Endothelial cell of umbilical vein (primary cell): Measurements from ENCODE around the gene SPOP. TPM values are rescaled to one million over a fixed set of nuclear protein-coding genes. Genes with fewer than 3 reads are reported as not detected.

ENCODE experiments used
- BruUV-seq: library from RNA; stranded (reverse); fragments of 400-500 nt; replicated peaks from 2 replicates; lab custom pipeline; 2021; lab: Mats Ljungman, UMichigan
- CTCF ChIA-PET: fragments of 300-600, 350-600 bp; sonication (Branson Sonifier 250); formaldehyde crosslinking; loops from one replicate; lab custom pipeline; 2021; ENCODE audit warnings: antibody characterized with exemption, inconsistent platforms; lab: Charles Lee
- POLR2A ChIA-PET: fragments of 300-600, 350-600 bp; sonication (Branson Sonifier 250); formaldehyde crosslinking; loops from one replicate; lab custom pipeline; 2021; ENCODE audit warnings: antibody characterized with exemption, inconsistent platforms; lab: Charles Lee
- DNase-seq: peaks from one replicate; pipeline ENCODE4 v3.0.0-alpha.2; 2011; ENCODE audit warnings: low read depth, low spot score
- FAIRE-seq: peaks from 2 replicates; lab custom pipeline; 2011; peaks lifted over from hg19 to GRCh38; lab: Jason Lieb, UNC
- H2AFZ ChIP-seq: 2 replicates; pipeline ENCODE4 v1.6.0; 2012; ENCODE audit warnings: low read depth, low read length, control low read depth, inconsistent platforms
- H3K27ac ChIP-seq: 2 replicates; pipeline ENCODE4 v1.5.1; 2011; ENCODE audit warnings: low read depth, mild to moderate bottlenecking, control low read depth, low read length, moderate library complexity; ENCODE audit not compliant: insufficient read depth
- H3K27me3 ChIP-seq, 2 experiments: 2 replicates each; pipeline versions ENCODE4 v1.6.0 to v1.6.1; 2011; ENCODE audit warnings: low read length in 2 of 2, mixed read lengths in 1 of 2; ENCODE audit not compliant: control insufficient read depth in 2 of 2, insufficient read depth in 2 of 2
- H3K36me3 ChIP-seq, 2 experiments: 2 replicates in 1 of 2; 3 replicates in 1 of 2; pipeline ENCODE4 v1.5.1; 2011; ENCODE audit warnings: low read length in 2 of 2, mild to moderate bottlenecking in 1 of 2, moderate library complexity in 1 of 2; ENCODE audit not compliant: control insufficient read depth in 2 of 2, insufficient read depth in 2 of 2; ENCODE audit errors: extremely low read depth in 1 of 2
- H3K4me1 ChIP-seq: 3 replicates; pipeline ENCODE4 v1.5.1; 2011; ENCODE audit warnings: mild to moderate bottlenecking, low read length; ENCODE audit not compliant: control insufficient read depth, insufficient read depth; ENCODE audit errors: extremely low read depth
- H3K4me2 ChIP-seq: 2 replicates; pipeline ENCODE4 v1.6.1; 2011; ENCODE audit warnings: low read length, control low read depth, mixed read lengths; ENCODE audit not compliant: insufficient read depth
- H3K4me3 ChIP-seq, 3 experiments: fragments of 200-600 bp in 1 of 3; sonication (generic), shearing (Covaris generic) in 1 of 3; replicated peaks in 1 of 3; 2 replicates each; pipeline ENCODE4 v1.5.1; 2011 to 2016; ENCODE audit warnings: control low read depth in 3 of 3, low read length in 3 of 3, mild to moderate bottlenecking in 2 of 3, inconsistent platforms in 1 of 3, low read depth in 1 of 3, moderate library complexity in 1 of 3; ENCODE audit not compliant: insufficient read depth in 1 of 3
- H3K79me2 ChIP-seq: 2 replicates; pipeline ENCODE4 v1.6.0; 2012; ENCODE audit warnings: low read length, inconsistent platforms; ENCODE audit not compliant: control insufficient read depth, insufficient read depth
- H3K9ac ChIP-seq: replicated peaks from 2 replicates; pipeline ENCODE3; 2011; ENCODE audit warnings: low read length, control low read depth; ENCODE audit not compliant: insufficient read depth; ENCODE audit errors: extremely low read depth
- H3K9me1 ChIP-seq: replicated peaks from 3 replicates; pipeline ENCODE4 v1.6.0; 2011; ENCODE audit warnings: mild to moderate bottlenecking, low read length; ENCODE audit not compliant: control insufficient read depth, insufficient read depth; ENCODE audit errors: extremely low read depth
- H3K9me3 ChIP-seq: replicated peaks from 2 replicates; pipeline ENCODE4 v1.5.1; 2012; ENCODE audit warnings: low read length, inconsistent platforms; ENCODE audit not compliant: control insufficient read depth, insufficient read depth
- H4K20me1 ChIP-seq: replicated peaks from 2 replicates; pipeline ENCODE3; 2011; ENCODE audit warnings: mild to moderate bottlenecking, low read length; ENCODE audit not compliant: control insufficient read depth, insufficient read depth; ENCODE audit errors: extremely low read depth
- CTCF ChIP-seq, 2 donors: IDR thresholded peaks; 1 replicate in 1 of 2; 2 replicates in 1 of 2; pipeline ENCODE4 v1.5.1; 2011; ENCODE audit warnings: low read length in 2 of 2, mild to moderate bottlenecking in 2 of 2, moderate library complexity in 2 of 2, control low read depth in 1 of 2, inconsistent platforms in 1 of 2, low read depth in 1 of 2; ENCODE audit not compliant: insufficient read depth in 1 of 2; ENCODE audit errors: extremely low read depth in 1 of 2
- EZH2 ChIP-seq: IDR thresholded peaks from 2 replicates; pipeline ENCODE4 v1.6.1; 2012; ENCODE audit warnings: borderline replicate concordance, low read depth, mild to moderate bottlenecking, moderate library complexity, low read length, inconsistent platforms; ENCODE audit not compliant: severe bottlenecking
- FOS ChIP-seq: IDR thresholded peaks from 2 replicates; pipeline ENCODE4 v1.6.1; 2011; ENCODE audit warnings: mild to moderate bottlenecking, low read length, moderate library complexity, borderline replicate concordance; ENCODE audit not compliant: insufficient read depth
- GATA2 ChIP-seq: IDR thresholded peaks from 2 replicates; pipeline ENCODE4 v1.7.0; 2011; ENCODE audit warnings: low read depth, mild to moderate bottlenecking, moderate library complexity, mixed read lengths, low read length; ENCODE audit not compliant: insufficient read length, insufficient read depth
- JUN ChIP-seq: IDR thresholded peaks from 2 replicates; pipeline ENCODE4 v1.6.1; 2011; ENCODE audit warnings: borderline replicate concordance, low read depth; ENCODE audit not compliant: insufficient read length, insufficient read depth
- MYC ChIP-seq: IDR thresholded peaks from one replicate; pipeline ENCODE4 v1.6.1; 2011; ENCODE audit warnings: mild to moderate bottlenecking, low read depth, low read length
- POLR2A ChIP-seq: IDR thresholded peaks from 2 replicates; pipeline ENCODE4 v1.6.1; 2012; ENCODE audit warnings: low read depth, mild to moderate bottlenecking, control low read depth, low read length
- POLR2AphosphoS5 ChIP-seq: IDR thresholded peaks from 2 replicates; pipeline ENCODE4 v1.6.1; 2012; ENCODE audit warnings: low read depth, mild to moderate bottlenecking, control low read depth, low read length, moderate library complexity; ENCODE audit not compliant: insufficient read depth
- dilution Hi-C: fragments of 300-500 bp; cut with MboI; formaldehyde crosslinking; loops from one replicate; pipeline ENCODE4 v1.15.0; 2019; ENCODE audit warnings: low sequenced_read_pairs; ENCODE audit not compliant: extremely low pct_ligation_motif_present
- intact Hi-C: fragments of 100-400 bp; cut with micrococcal nuclease; formaldehyde crosslinking; loops from one replicate; pipeline ENCODE4 v1.10.0; 2022
- polyA plus RNA-seq, 4 experiments: library from polyadenylated mRNA; depleted of rRNA in 3 of 4; stranded (reverse) in 3 of 4; unstranded in 1 of 4; fragments of >200 nt; gene quantifications; 2 replicates each; pipeline versions ENCODE4 v1.2.1 to v1.2.3, GENCODE V29; 2011 to 2012; ENCODE audit warnings: missing spikeins in 1 of 4
- total RNA-seq: library from RNA; stranded (reverse); gene quantifications from 2 replicates; pipeline ENCODE4 v1.2.3, GENCODE V29; 2021
- TF ChIP-seq, protein P1 (sequence below): IDR thresholded peaks from 2 replicates; pipeline ENCODE4 v1.6.1; 2011; ENCODE audit not compliant: insufficient read depth, insufficient read length

SPOP gene
- total and polyA plus RNA-seq, 2 donors (not counting 3 experiments of a cell fraction or from before 2014, with no cell fraction given), result 46.9 to 61.0 TPM

- TF ChIP-seq FOS (no peak), GATA2 (no peak), EZH2 (no peak)
- Histone ChIP-seq H3K9me1 (no peaks in the 10 kb centered on the region), H3K4me3 (no peak overlapping the region), H3K27ac (no peak overlapping the region), H3K4me1 (no peaks in the 10 kb centered on the region), H2AFZ (no peak overlapping the region), H3K4me2 (no peak overlapping the region), H3K36me3 (peaks cover 11 to 13% of the 10 kb centered on the region in 2 experiments), H3K9me3 (no peaks in the 10 kb centered on the region), H4K20me1 (no peaks in the 10 kb centered on the region), H3K27me3 (no peaks in the 10 kb centered on the region), H3K79me2 (no peaks in the 10 kb centered on the region), H3K9ac (no peak overlapping the region)
- no TSS peak for BruUV-seq
- ChIA-PET POLR2A (no interaction called here), CTCF (interaction anchor here (0.7 kb wide), 1 partner anchor 10 kb away, joined by 3 read pairs; no protein-coding TSS in a partner anchor)
- dilution Hi-C loops, result no loop called here
- FAIRE-seq, result no peak
- no peak for DNase-seq
- intact Hi-C loops, result no loop called here
Observed at GRCh38 chr17:49610883-49611584, 66.9 kb downstream of the SPOP start.

- H3K4me1 ChIP-seq, result no peaks in the 10 kb centered on the region
- H3K4me3 ChIP-seq, result no peak overlapping the region
- peaks cover 7 to 19% of the 10 kb centered on the region in 2 experiments for H3K36me3 ChIP-seq
- H3K27me3 ChIP-seq, result no peaks in the 10 kb centered on the region
- dilution Hi-C loops (no loop called here), intact Hi-C loops (no loop called here)
- ChIA-PET CTCF (interaction anchor here (1.0 kb wide), 1 partner anchor 23 kb away, joined by 3 read pairs; no protein-coding TSS in a partner anchor), POLR2A (no interaction called here)
- no peak overlapping the region for H3K9ac ChIP-seq
- H3K4me2 ChIP-seq, result no peak overlapping the region
- no peaks in the 10 kb centered on the region for H3K9me1 ChIP-seq
- no peak overlapping the region for H3K27ac ChIP-seq
- DNase-seq (peak; percentile 42), FAIRE-seq (no peak)
- H3K79me2 ChIP-seq, result no peaks in the 10 kb centered on the region
- no TSS peak for BruUV-seq
- H2AFZ ChIP-seq, result no peak overlapping the region
- no peaks in the 10 kb centered on the region for H3K9me3 ChIP-seq
- TF ChIP-seq CTCF (IDR thresholded peaks at IDR 0.05; ENCODE audit: extremely low read depth in 1 of 2, insufficient read depth in 1 of 2, low read depth in 1 of 2, low read length in 2 of 2) (no peak), JUN (no peak), POLR2AphosphoS5 (no peak), MYC (no peak), POLR2A (no peak), EZH2 (no peak), FOS (no peak), GATA2 (no peak)
- TF ChIP-seq, protein P1, sequence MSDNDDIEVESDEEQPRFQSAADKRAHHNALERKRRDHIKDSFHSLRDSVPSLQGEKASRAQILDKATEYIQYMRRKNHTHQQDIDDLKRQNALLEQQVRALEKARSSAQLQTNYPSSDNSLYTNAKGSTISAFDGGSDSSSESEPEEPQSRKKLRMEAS, result no peak
- no peaks in the 10 kb centered on the region for H4K20me1 ChIP-seq
Observed at GRCh38 chr17:49604314-49604869, 73.5 kb downstream of the SPOP start.
